HG02571 (cell line): ENCODE data around the gene SLC43A1.

Experiments used
- ATAC-seq: cut with Tn5 transposase; IDR thresholded peaks from one replicate; pipeline ENCODE4 v1.9.1; 2021; ENCODE audit warnings: mild to moderate bottlenecking, moderate library complexity; ENCODE audit not compliant: unreplicated experiment

SLC43A1 gene

GRCh38 chr11:57499413-57499982 is 16.0 kb downstream of the SLC43A1 start:
- ATAC-seq: peak; percentile 95

GRCh38 chr11:57498540-57498939 is 17.0 kb downstream of the SLC43A1 start:
- ATAC-seq: no peak

GRCh38 chr11:57497303-57498247 is 17.9 kb downstream of the SLC43A1 start:
- no peak for ATAC-seq

- no peak for ATAC-seq
Observed at GRCh38 chr11:57496109-57496820, 19.2 kb downstream of the SLC43A1 start.

- no peak for ATAC-seq
Observed at GRCh38 chr11:57493507-57494503, 21.7 kb downstream of the SLC43A1 start.

- no peak for ATAC-seq
Observed at GRCh38 chr11:57491371-57492061, 24.0 kb downstream of the SLC43A1 start.

GRCh38 chr11:57490456-57491248 is 24.9 kb downstream of the SLC43A1 start:
- ATAC-seq: no peak

GRCh38 chr11:57487920-57488659 is 27.4 kb downstream of the SLC43A1 start:
- ATAC-seq: no peak

GRCh38 chr11:57487021-57487778 is 28.3 kb downstream of the SLC43A1 start:
- no peak for ATAC-seq

- no peak for ATAC-seq
Observed at GRCh38 chr11:57485217-57485990, 30.1 kb downstream of the SLC43A1 start.

GRCh38 chr11:57484141-57484710 is 31.3 kb downstream of the SLC43A1 start:
- ATAC-seq: peak; percentile 45

GRCh38 chr11:57483562-57483918 is 32.0 kb downstream of the SLC43A1 start:
- no peak for ATAC-seq

- peak; percentile 36 for ATAC-seq
Observed at GRCh38 chr11:57482782-57483561, 32.5 kb downstream of the SLC43A1 start.

- no peak for ATAC-seq
Observed at GRCh38 chr11:57481915-57482781, 33.4 kb downstream of the SLC43A1 start.

GRCh38 chr11:57481315-57481714 is 34.2 kb downstream of the SLC43A1 start:
- ATAC-seq: no peak
